Measurements from ENCODE around the gene RWDD1. TPM values are rescaled to one million over a fixed set of nuclear protein-coding genes. Genes with fewer than 3 reads are reported as not detected.
A peak's percentile ranks its signal among the peaks of the same experiment; 100 is the strongest.

The RWDD1 gene
- total RNA-seq, 1 donor from 2014 or later = 39.7 TPM

- H3K4me3 ChIP-seq (ENCODE audit: low read depth, low read length) = peak overlapping the region; percentile 43
- no peak for DNase-seq (ENCODE audit: low read depth)
- TF ChIP-seq CTCF (conservative IDR thresholded peaks at IDR 0.05; ENCODE audit: low read depth, low read length) = no peak
Observed at GRCh38 chr6:116564921-116565872, 6.1 kb upstream of the RWDD1 start.

GRCh38 chr6:116568111-116568510, 3.2 kb upstream of the RWDD1 start:
- no peak for DNase-seq (ENCODE audit: low read depth)
- no peak overlapping the region for H3K4me3 ChIP-seq (ENCODE audit: low read depth, low read length)
- TF ChIP-seq CTCF (conservative IDR thresholded peaks at IDR 0.05; ENCODE audit: low read depth, low read length) = no peak

GRCh38 chr6:116568821-116569755, 2.2 kb upstream of the RWDD1 start:
- TF ChIP-seq CTCF (conservative IDR thresholded peaks at IDR 0.05; ENCODE audit: low read depth, low read length) = no peak
- no peak for DNase-seq (ENCODE audit: low read depth)
- H3K4me3 ChIP-seq (ENCODE audit: low read depth, low read length) = no peak overlapping the region

- TF ChIP-seq CTCF (conservative IDR thresholded peaks at IDR 0.05; ENCODE audit: low read depth, low read length) = no peak
- peak overlapping the region; percentile 80 for H3K4me3 ChIP-seq (ENCODE audit: low read depth, low read length)
- DNase-seq (ENCODE audit: low read depth) = no peak
Observed at GRCh38 chr6:116571683-116572000, 338 bp downstream of the RWDD1 start.

- TF ChIP-seq CTCF (conservative IDR thresholded peaks at IDR 0.05; ENCODE audit: low read depth, low read length) = no peak
- H3K4me3 ChIP-seq (ENCODE audit: low read depth, low read length) = peak overlapping the region; percentile 80
- DNase-seq (ENCODE audit: low read depth) = no peak
Observed at GRCh38 chr6:116572162-116572561, 858 bp downstream of the RWDD1 start.

GRCh38 chr6:116575227-116575626, 3.9 kb downstream of the RWDD1 start:
- H3K4me3 ChIP-seq (ENCODE audit: low read depth, low read length) = no peak overlapping the region
- TF ChIP-seq CTCF (conservative IDR thresholded peaks at IDR 0.05; ENCODE audit: low read depth, low read length) = no peak
- no peak for DNase-seq (ENCODE audit: low read depth)
